Activated B cell treated with CpG ODN at 0.5 μM for 24 hours (primary cell): ENCODE results near the gene KAZN. TPM values are rescaled to one million over a fixed set of nuclear protein-coding genes. Genes with fewer than 3 reads are reported as not detected.

Experiments
- ATAC-seq: fragments of 200-7000 bp; cut with Tn5 transposase; one replicate; pipeline ENCODE4 v1.10.0; 2021; ENCODE audit warnings: low read depth, mild to moderate bottlenecking, moderate library complexity
- CTCF ChIA-PET: fragments of 350-600 bp; sonication (Branson Sonifier 250); formaldehyde crosslinking; loops from one replicate; lab custom pipeline; 2021; ENCODE audit warnings: antibody characterized with exemption; lab: Charles Lee
- POLR2A ChIA-PET: fragments of 350-600 bp; sonication (Branson Sonifier 250); formaldehyde crosslinking; loops from one replicate; lab custom pipeline; 2021; ENCODE audit warnings: antibody characterized with exemption; lab: Charles Lee
- DNase-seq: peaks from one replicate; pipeline ENCODE4 v3.0.0; 2022
- H3K27ac Mint-ChIP-seq: one replicate; pipeline ENCODE4 v1.8.0; 2020; ENCODE audit warnings: mixed read lengths
- H3K27me3 Mint-ChIP-seq: one replicate; pipeline ENCODE4 v1.8.0; 2021; ENCODE audit warnings: mixed read lengths
- H3K36me3 Mint-ChIP-seq: one replicate; pipeline ENCODE4 v1.8.0; 2021; ENCODE audit warnings: low read depth, mixed read lengths
- H3K4me1 Mint-ChIP-seq: one replicate; pipeline ENCODE4 v1.8.0; 2021; ENCODE audit warnings: mixed read lengths
- H3K4me3 Mint-ChIP-seq: one replicate; pipeline ENCODE4 v1.8.0; 2020; ENCODE audit warnings: mild to moderate bottlenecking, mixed read lengths
- H3K9me3 Mint-ChIP-seq: one replicate; pipeline ENCODE4 v1.8.0; 2020; ENCODE audit warnings: mixed read lengths
- CTCF ChIP-seq: fragments of 200-600 bp; IDR thresholded peaks from one replicate; pipeline ENCODE4 v1.8.0; 2022; ENCODE audit warnings: antibody characterized with exemption, mild to moderate bottlenecking
- intact Hi-C: fragments of 100-400 bp; cut with micrococcal nuclease; formaldehyde crosslinking; loops from one replicate; pipeline ENCODE4 v1.15.1; 2024
- total RNA-seq: library from RNA; stranded (reverse); gene quantifications from 2 replicates; pipeline ENCODE4 v1.2.3, GENCODE V29; 2022

The KAZN gene
- total RNA-seq, 1 donor from 2014 or later = 0.73 TPM

DNA sequence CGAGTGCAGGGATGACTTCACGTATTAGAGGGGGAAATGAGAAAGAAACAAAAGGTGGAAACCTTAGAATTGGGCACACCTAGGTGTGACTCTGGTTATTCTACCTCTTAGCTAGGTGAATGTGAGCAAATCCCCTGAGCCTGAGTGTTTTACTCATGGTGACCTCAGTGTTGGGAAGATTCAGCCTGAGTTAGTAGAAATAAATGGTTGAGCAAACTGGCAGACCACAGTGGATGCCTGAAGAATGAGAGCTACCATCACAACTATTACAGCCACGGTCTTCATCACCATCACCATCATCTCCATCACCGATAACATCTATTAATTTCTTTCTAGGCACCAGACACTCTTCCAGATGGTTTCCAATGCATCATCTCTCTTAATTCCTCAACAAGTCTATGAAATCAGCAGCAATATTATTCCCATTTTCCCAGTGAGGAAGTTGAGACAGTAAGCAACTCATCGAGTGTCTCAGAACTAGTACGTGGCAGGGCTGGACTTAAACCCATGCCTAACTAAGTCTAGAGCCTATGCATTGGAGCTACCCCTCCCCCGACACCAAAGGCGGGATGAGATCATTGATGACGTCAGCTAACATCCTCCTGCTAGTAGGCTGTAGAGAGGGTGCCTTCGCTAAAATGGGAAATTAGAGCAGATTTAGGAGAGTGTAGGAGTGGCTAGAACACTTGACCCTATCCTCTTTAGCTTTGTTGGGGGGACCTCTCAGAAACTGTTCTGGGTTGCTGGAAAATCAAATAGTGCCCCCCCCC is 7.9 kb upstream of the KAZN start:
- H3K4me3 Mint-ChIP-seq = no peak overlapping the region
- H3K27ac Mint-ChIP-seq = no peak overlapping the region
- ChIA-PET POLR2A (no interaction called here), CTCF (no interaction called here)
- no peak for DNase-seq
- intact Hi-C loops = no loop called here
- H3K27me3 Mint-ChIP-seq = peaks cover 10% of the 10 kb centered on the region
- no peaks in the 10 kb centered on the region for H3K4me1 Mint-ChIP-seq
- no peak for TF ChIP-seq CTCF
- H3K9me3 Mint-ChIP-seq = no peaks in the 10 kb centered on the region
- H3K36me3 Mint-ChIP-seq = no peaks in the 10 kb centered on the region
- ATAC-seq = no peak

- CTCF ChIA-PET = no interaction called here
Observed at GRCh38 chr1:14591600-14591999, 6.9 kb upstream of the KAZN start.

DNA sequence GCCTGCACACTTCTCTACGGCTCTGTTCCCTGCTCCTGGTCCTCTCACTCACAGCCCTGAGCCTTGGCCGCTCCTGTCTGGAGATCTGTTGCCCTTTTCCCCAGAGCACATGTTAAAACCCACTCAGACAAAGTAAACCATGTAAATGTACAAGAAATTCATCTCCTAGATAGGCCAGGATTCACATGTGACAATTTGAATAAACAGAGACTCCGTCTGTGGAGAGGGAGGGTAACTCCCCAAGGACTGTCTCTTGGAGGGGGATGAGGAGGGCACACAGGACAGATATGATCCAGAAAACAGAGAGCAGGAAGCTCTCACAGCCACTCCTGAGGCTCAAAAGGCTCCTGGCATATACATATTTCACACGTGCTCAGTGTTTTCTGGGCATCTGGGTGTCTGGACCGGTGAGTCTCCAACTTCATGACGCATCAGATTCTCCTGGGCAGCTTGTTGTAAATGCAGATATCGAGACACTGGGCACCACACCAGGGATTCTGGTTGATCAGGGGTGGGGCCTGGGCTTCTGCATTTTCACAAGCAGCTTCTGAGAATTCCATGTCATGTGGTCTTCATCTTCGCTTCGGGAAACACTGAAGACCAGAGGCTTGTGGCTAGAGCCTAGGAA is 6.4 kb upstream of the KAZN start:
- no peaks in the 10 kb centered on the region for H3K4me1 Mint-ChIP-seq
- H3K27me3 Mint-ChIP-seq = peaks cover 22% of the 10 kb centered on the region
- no peak overlapping the region for H3K4me3 Mint-ChIP-seq
- ATAC-seq (no peak), DNase-seq (no peak)
- H3K36me3 Mint-ChIP-seq = no peaks in the 10 kb centered on the region
- H3K9me3 Mint-ChIP-seq = no peaks in the 10 kb centered on the region
- ChIA-PET POLR2A (no interaction called here), CTCF (no interaction called here)
- H3K27ac Mint-ChIP-seq = no peak overlapping the region
- no peak for TF ChIP-seq CTCF
- intact Hi-C loops = no loop called here

More at GRCh38 chr1:14591600-14591999, 6.9 kb upstream of the KAZN start:
- Mint-ChIP-seq H3K4me3 (no peak overlapping the region), H3K9me3 (no peaks in the 10 kb centered on the region), H3K27me3 (peaks cover 17% of the 10 kb centered on the region), H3K27ac (no peak overlapping the region), H3K4me1 (no peaks in the 10 kb centered on the region), H3K36me3 (no peaks in the 10 kb centered on the region)
- POLR2A ChIA-PET = no interaction called here
- DNase-seq (no peak), ATAC-seq (no peak)
- no peak for TF ChIP-seq CTCF
- intact Hi-C loops = no loop called here

- ATAC-seq = no peak
- Mint-ChIP-seq H3K4me1 (no peaks in the 10 kb centered on the region), H3K4me3 (no peak overlapping the region), H3K27me3 (peaks cover 23% of the 10 kb centered on the region), H3K9me3 (no peaks in the 10 kb centered on the region), H3K27ac (no peak overlapping the region), H3K36me3 (no peaks in the 10 kb centered on the region)
- no peak for DNase-seq
- POLR2A ChIA-PET = no interaction called here
- CTCF ChIA-PET = no interaction called here
- TF ChIP-seq CTCF = no peak
- intact Hi-C loops = no loop called here
Observed at GRCh38 chr1:14593302-14593701, 5.2 kb upstream of the KAZN start.

GRCh38 chr1:14594045-14594444 is 4.4 kb upstream of the KAZN start:
- H3K4me3 Mint-ChIP-seq = no peak overlapping the region
- no peak for TF ChIP-seq CTCF
- ChIA-PET POLR2A (no interaction called here), CTCF (no interaction called here)
- no peaks in the 10 kb centered on the region for H3K36me3 Mint-ChIP-seq
- intact Hi-C loops = no loop called here
- no peak for ATAC-seq
- peaks cover 23% of the 10 kb centered on the region for H3K27me3 Mint-ChIP-seq
- H3K27ac Mint-ChIP-seq = no peak overlapping the region
- no peak for DNase-seq
- H3K4me1 Mint-ChIP-seq = no peaks in the 10 kb centered on the region
- no peaks in the 10 kb centered on the region for H3K9me3 Mint-ChIP-seq
